K562 (cell line): ENCODE measurements around the gene FILIP1L.

ENCODE experiments used
- ADNP ChIP-seq: fragments of 200-800 bp; sonication (Bioruptor generic); IDR thresholded peaks from 2 replicates; pipeline ENCODE4 v1.6.1; 2016; ENCODE audit warnings: missing genetic modification characterization, missing compliant biosample characterization
- CHD2 ChIP-seq: IDR thresholded peaks from 2 replicates; pipeline ENCODE4 v1.6.1; 2011; ENCODE audit warnings: low read depth, low read length
- NR1H2 ChIP-seq: sonication (generic); formaldehyde crosslinking; IDR thresholded peaks from 2 replicates; pipeline ENCODE4 v1.4.0; 2020; ENCODE audit warnings: mild to moderate bottlenecking, missing genetic modification reagents
- RBBP5 ChIP-seq: fragments of 200-600 bp; sonication (generic); IDR thresholded peaks from 2 replicates; pipeline ENCODE4 v1.6.1; 2012; ENCODE audit warnings: borderline replicate concordance, mild to moderate bottlenecking, low read length, control low read depth, inconsistent platforms; ENCODE audit not compliant: insufficient read depth, poor library complexity, severe bottlenecking
- SOX6 ChIP-seq: fragments of 450-650 bp; IDR thresholded peaks from 2 replicates; pipeline ENCODE4 v1.6.1; 2014; ENCODE audit warnings: mild to moderate bottlenecking
- ZNF282 ChIP-seq: sonication (generic); formaldehyde crosslinking; IDR thresholded peaks from 2 replicates; pipeline ENCODE4 v1.8.1; 2023; ENCODE audit warnings: missing genetic modification reagents

GRCh38 chr3:99810403-99810802 lies 303.9 kb downstream of the FILIP1L start:
- TF ChIP-seq RBBP5 (no peak), CHD2 (no peak), ADNP (tag) (no peak), ZNF282 (no peak), NR1H2 (no peak), SOX6 (no peak)
